DOHH2 (cell line): ENCODE data around the gene PTGDS.

Source experiments
- H3F3A ChIP-seq: fragments of 200-600 bp; sonication (generic), shearing (Covaris generic); 2 replicates; pipeline ENCODE4 v1.6.0; 2016; ENCODE audit warnings: antibody characterized with exemption, mild to moderate bottlenecking; ENCODE audit not compliant: control insufficient read depth, insufficient read depth
- H3K27ac ChIP-seq: fragments of 200-600 bp; sonication (generic); 2 replicates; pipeline ENCODE4 v1.5.1; 2014; ENCODE audit warnings: low read depth, mild to moderate bottlenecking, low read length, moderate library complexity
- H3K27me3 ChIP-seq: fragments of 200-600 bp; sonication (generic); 2 replicates; pipeline ENCODE4 v1.6.1; 2014; ENCODE audit warnings: mild to moderate bottlenecking, low read length, mixed read lengths; ENCODE audit not compliant: control insufficient read depth
- H3K36me3 ChIP-seq: fragments of 200-600 bp; sonication (generic); 2 replicates; pipeline ENCODE4 v1.6.1; 2014; ENCODE audit warnings: mild to moderate bottlenecking, low read length, moderate library complexity, mixed read lengths; ENCODE audit not compliant: control insufficient read depth
- H3K4me1 ChIP-seq: fragments of 200-600 bp; sonication (generic); 2 replicates; pipeline ENCODE4 v1.6.1; 2014; ENCODE audit warnings: mild to moderate bottlenecking, low read length, mixed read lengths; ENCODE audit not compliant: control insufficient read depth
- H3K4me2 ChIP-seq: fragments of 200-600 bp; sonication (generic); 2 replicates; pipeline ENCODE4 v1.6.0; 2014; ENCODE audit warnings: mild to moderate bottlenecking, low read length, moderate library complexity
- H3K4me3 ChIP-seq: fragments of 200-600 bp; sonication (generic); 2 replicates; pipeline ENCODE4 v1.5.1; 2014; ENCODE audit warnings: mild to moderate bottlenecking, low read length, mixed read lengths
- H3K79me2 ChIP-seq: fragments of 200-600 bp; sonication (generic); 2 replicates; pipeline ENCODE4 v1.6.1; 2014; ENCODE audit warnings: mild to moderate bottlenecking, low read length, mixed read lengths; ENCODE audit not compliant: control insufficient read depth
- H3K9me2 ChIP-seq: fragments of 200-600 bp; sonication (generic); replicated peaks from 2 replicates; pipeline ENCODE4 v1.6.1; 2014; ENCODE audit warnings: mild to moderate bottlenecking, low read length, mixed read lengths; ENCODE audit not compliant: control insufficient read depth
- H3K9me3 ChIP-seq: fragments of 200-600 bp; sonication (generic); 2 replicates; pipeline ENCODE4 v1.6.1; 2014; ENCODE audit warnings: antibody characterized with exemption, low read length, mixed read lengths; ENCODE audit not compliant: control insufficient read depth, insufficient read depth
- H4K20me1 ChIP-seq: fragments of 200-600 bp; sonication (generic); 2 replicates; pipeline ENCODE4 v1.6.0; 2014; ENCODE audit warnings: low read depth, mild to moderate bottlenecking, antibody characterized with exemption, low read length, moderate library complexity; ENCODE audit not compliant: control insufficient read depth, insufficient read depth
- CTCF ChIP-seq: fragments of 200-600 bp; sonication (generic); IDR thresholded peaks from one replicate; pipeline ENCODE4 v1.5.1; 2014; ENCODE audit warnings: antibody characterized with exemption, mild to moderate bottlenecking, low read depth, low read length; ENCODE audit not compliant: poor library complexity, severe bottlenecking
- EZH2phosphoT487 ChIP-seq: fragments of 200-600 bp; sonication (generic); IDR thresholded peaks from 2 replicates; pipeline ENCODE4 v1.6.1; 2017; ENCODE audit warnings: borderline replicate concordance, mild to moderate bottlenecking, antibody characterized with exemption, low read length, moderate library complexity, mixed read lengths

PTGDS gene

GRCh38 chr9:137014776-137015539, 37.7 kb downstream of the PTGDS start:
- Histone ChIP-seq H3K79me2 (no peaks in the 10 kb centered on the region), H3F3A (no peaks in the 10 kb centered on the region), H4K20me1 (no peaks in the 10 kb centered on the region), H3K36me3 (no peaks in the 10 kb centered on the region), H3K4me1 (no peaks in the 10 kb centered on the region), H3K9me2 (no peaks in the 10 kb centered on the region), H3K4me2 (no peak overlapping the region), H3K27me3 (no peaks in the 10 kb centered on the region), H3K9me3 (no peaks in the 10 kb centered on the region), H3K27ac (no peak overlapping the region), H3K4me3 (no peak overlapping the region)
- TF ChIP-seq EZH2phosphoT487 (no peak), CTCF (no peak)

GRCh38 chr9:137015540-137015930, 38.2 kb downstream of the PTGDS start:
- H3K79me2 ChIP-seq = no peaks in the 10 kb centered on the region
- TF ChIP-seq CTCF (no peak), EZH2phosphoT487 (no peak)
- H3K36me3 ChIP-seq = no peaks in the 10 kb centered on the region
- no peak overlapping the region for H3K4me3 ChIP-seq
- no peaks in the 10 kb centered on the region for H3K9me2 ChIP-seq
- H4K20me1 ChIP-seq = no peaks in the 10 kb centered on the region
- no peak overlapping the region for H3K27ac ChIP-seq
- no peak overlapping the region for H3K4me2 ChIP-seq
- no peaks in the 10 kb centered on the region for H3F3A ChIP-seq
- no peaks in the 10 kb centered on the region for H3K4me1 ChIP-seq
- H3K9me3 ChIP-seq = no peaks in the 10 kb centered on the region
- no peaks in the 10 kb centered on the region for H3K27me3 ChIP-seq

- Histone ChIP-seq H3K27me3 (no peaks in the 10 kb centered on the region), H3K9me3 (no peaks in the 10 kb centered on the region), H3K4me3 (no peak overlapping the region), H3K4me1 (no peaks in the 10 kb centered on the region), H3F3A (no peaks in the 10 kb centered on the region), H3K9me2 (no peaks in the 10 kb centered on the region), H3K4me2 (no peak overlapping the region), H3K27ac (no peak overlapping the region), H3K36me3 (no peaks in the 10 kb centered on the region), H4K20me1 (no peaks in the 10 kb centered on the region), H3K79me2 (no peaks in the 10 kb centered on the region)
- TF ChIP-seq EZH2phosphoT487 (no peak), CTCF (no peak)
Observed at GRCh38 chr9:137015976-137016375, 38.7 kb downstream of the PTGDS start.
